GM12878 (cell line): ENCODE measurements around the gene PPP2R5C.
"Not testable (repeated sequence)": the region's sequence is repeated elsewhere in the genome, so short reads cannot be mapped to it uniquely, and the experiment has no call there.

Experiments
- CTCF ChIP-seq, 3 experiments: IDR thresholded peaks in 2 of 3; conservative IDR thresholded peaks in 1 of 3; 2 replicates each; pipeline ENCODE4 v1.5.1; 2011; ENCODE audit warnings: low read depth in 3 of 3, low read length in 3 of 3, mild to moderate bottlenecking in 3 of 3, control low read depth in 2 of 3, moderate library complexity in 2 of 3, inconsistent platforms in 1 of 3, mixed read lengths in 1 of 3; ENCODE audit not compliant: control insufficient read depth in 2 of 3, insufficient read depth in 1 of 3; ENCODE audit errors: extremely low read depth in 1 of 3
- DPF2 ChIP-seq: fragments of 450-650 bp; IDR thresholded peaks from 2 replicates; pipeline ENCODE4 v1.6.1; 2017; ENCODE audit warnings: mild to moderate bottlenecking
- ETV6 ChIP-seq, 2 experiments: fragments of 450-650 bp in 1 of 2; IDR thresholded peaks in 1 of 2; conservative IDR thresholded peaks in 1 of 2; 2 replicates each; pipeline ENCODE4 v1.6.1; 2014; ENCODE audit warnings: antibody characterized with exemption in 1 of 2, borderline replicate concordance in 1 of 2, low read depth in 1 of 2, mild to moderate bottlenecking in 1 of 2, moderate library complexity in 1 of 2
- HCFC1 ChIP-seq: fragments of 150-350 bp; IDR thresholded peaks from 2 replicates; pipeline ENCODE4 v1.6.1; 2014; ENCODE audit warnings: low read length
- JUND ChIP-seq: IDR thresholded peaks from 2 replicates; pipeline ENCODE4 v1.6.1; 2012; ENCODE audit warnings: low read depth, mild to moderate bottlenecking, low read length, improper control_type of control experiment, moderate library complexity
- NR2C2 ChIP-seq: IDR thresholded peaks from 2 replicates; pipeline ENCODE4 v1.6.1; 2011; ENCODE audit warnings: borderline replicate concordance, low read depth; ENCODE audit not compliant: control insufficient read depth, insufficient read length
- POLR2A ChIP-seq: IDR thresholded peaks from 2 replicates; pipeline ENCODE4 v1.6.1; 2011; ENCODE audit warnings: low read depth, mild to moderate bottlenecking, low read length
- POLR2AphosphoS5 ChIP-seq: IDR thresholded peaks from 2 replicates; pipeline ENCODE4 v1.6.1; 2011; ENCODE audit warnings: mild to moderate bottlenecking, low read length, inconsistent platforms
- RFX5 ChIP-seq: IDR thresholded peaks from 2 replicates; pipeline ENCODE4 v1.6.1; 2011; ENCODE audit warnings: low read depth, low read length, improper control_type of control experiment
- SP1 ChIP-seq: IDR thresholded peaks from one replicate; pipeline ENCODE4 v1.6.1; 2011; ENCODE audit warnings: low read depth, low read length

GRCh38 chr14:101804373-101804772 is 42.9 kb downstream of the PPP2R5C start:
- TF ChIP-seq POLR2AphosphoS5; CTCF (IDR thresholded peaks at IDR 0.05 in 2 of 3, conservative IDR thresholded peaks at IDR 0.05 in 1 of 3; ENCODE audit: control insufficient read depth in 2 of 3, extremely low read depth in 1 of 3, insufficient read depth in 1 of 3, low read depth in 3 of 3, low read length in 3 of 3); POLR2A; ETV6 (conservative IDR thresholded peaks at IDR 0.05 in 1 of 2, IDR thresholded peaks at IDR 0.05 in 1 of 2; ENCODE audit: borderline replicate concordance in 1 of 2, low read depth in 1 of 2); RFX5; DPF2; NR2C2; JUND; HCFC1; SP1: not testable (repeated sequence)
